Smooth muscle cell (in vitro differentiated cells): ENCODE results near the gene RPS15. TPM values are rescaled to one million over a fixed set of nuclear protein-coding genes. Genes with fewer than 3 reads are reported as not detected.

Experiments
- DNase-seq: peaks from one replicate; lab custom pipeline; 2025; ENCODE audit not compliant: unreplicated experiment; lab: John Stamatoyannopoulos, UW
- H2AFZ ChIP-seq: fragments of 200-600 bp; sonication (generic); 2 replicates; pipeline ENCODE4 v1.6.0; 2016; ENCODE audit warnings: antibody characterized with exemption, low read depth, mild to moderate bottlenecking
- H3F3A ChIP-seq: fragments of 200-600 bp; sonication (generic); 2 replicates; pipeline ENCODE4 v1.6.0; 2017; ENCODE audit warnings: antibody characterized with exemption, low read depth
- H3K27ac ChIP-seq: fragments of 200-600 bp; sonication (generic); 2 replicates; pipeline ENCODE4 v1.5.1; 2016; ENCODE audit warnings: low read depth, mild to moderate bottlenecking
- H3K27me3 ChIP-seq: fragments of 200-600 bp; sonication (generic); 2 replicates; pipeline ENCODE4 v1.6.1; 2016; ENCODE audit warnings: low read depth, mild to moderate bottlenecking
- H3K36me3 ChIP-seq: fragments of 200-600 bp; sonication (generic); 2 replicates; pipeline ENCODE4 v1.5.1; 2016; ENCODE audit warnings: low read depth
- H3K4me1 ChIP-seq: fragments of 200-600 bp; sonication (generic); 2 replicates; pipeline ENCODE4 v1.5.1; 2016; ENCODE audit warnings: low read depth
- H3K4me2 ChIP-seq: fragments of 200-600 bp; sonication (generic); 2 replicates; pipeline ENCODE4 v1.6.0; 2016; ENCODE audit warnings: mild to moderate bottlenecking
- H3K4me3 ChIP-seq: fragments of 200-600 bp; sonication (generic); 2 replicates; pipeline ENCODE4 v1.5.1; 2016; ENCODE audit warnings: mild to moderate bottlenecking
- H3K79me2 ChIP-seq: fragments of 200-600 bp; sonication (generic); 2 replicates; pipeline ENCODE4 v1.6.0; 2016; ENCODE audit warnings: low read depth, mild to moderate bottlenecking
- H3K9ac ChIP-seq: fragments of 200-600 bp; sonication (generic); 2 replicates; pipeline ENCODE4 v1.6.0; 2016; ENCODE audit warnings: low read depth
- H3K9me3 ChIP-seq: fragments of 200-600 bp; sonication (generic); replicated peaks from 2 replicates; pipeline ENCODE4 v1.5.1; 2016; ENCODE audit warnings: low read depth
- H4K20me1 ChIP-seq: fragments of 200-600 bp; sonication (generic); 2 replicates; pipeline ENCODE4 v1.6.0; 2016; ENCODE audit warnings: low read depth
- WGBS: methylation state at CpG from one replicate; pipeline ENCODE4 v1.1.7; 2016; ENCODE audit warnings: low lambda C conversion rate; 5-methylcytosine and 5-hydroxymethylcytosine counted together
- polyA plus RNA-seq: library from polyadenylated mRNA; unstranded; fragments of >200 nt; fragmentation: Nextera tagmentation; extraction: Ambion mirVana; gene quantifications from 2 replicates; pipeline ENCODE4 v1.2.1, GENCODE V29; 2016
- total RNA-seq: library from RNA; depleted of rRNA; stranded (reverse); fragments of >200 nt; gene quantifications from 2 replicates; pipeline ENCODE4 v1.2.3, GENCODE V29; 2014
- TF ChIP-seq, protein P1 (sequence below): fragments of 200-600 bp; sonication (generic); IDR thresholded peaks from 2 replicates; pipeline ENCODE4 v1.5.1; 2017; ENCODE audit warnings: borderline replicate concordance, mild to moderate bottlenecking, antibody characterized with exemption; ENCODE audit not compliant: insufficient read depth, poor library complexity, severe bottlenecking

RPS15 gene
- total and polyA plus RNA-seq, 2 experiments from 2014 or later = 1,180 to 2,744 TPM

DNA sequence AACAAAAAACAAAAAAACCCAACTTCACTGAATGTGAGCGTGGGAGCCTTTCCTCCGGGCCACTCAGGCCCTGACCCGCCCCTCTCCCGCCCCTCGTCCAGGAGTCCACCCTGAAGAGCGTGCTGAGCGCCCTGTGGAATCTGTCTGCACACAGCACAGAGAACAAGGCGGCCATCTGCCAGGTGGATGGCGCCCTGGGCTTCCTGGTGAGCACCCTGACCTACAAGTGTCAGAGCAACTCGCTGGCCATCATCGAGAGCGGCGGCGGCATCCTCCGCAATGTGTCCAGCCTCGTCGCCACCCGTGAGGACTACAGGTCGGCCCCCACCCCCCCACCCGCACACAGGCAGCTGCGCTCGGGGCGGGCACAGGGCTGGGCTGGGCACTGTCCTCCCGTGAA lies 23.7 kb downstream of the RPS15 start:
- Histone ChIP-seq H3K4me1 (peaks cover 6% of the 10 kb centered on the region), H3F3A (no peaks in the 10 kb centered on the region), H3K4me3 (no peak overlapping the region), H3K27ac (no peak overlapping the region), H3K27me3 (peaks cover 27% of the 10 kb centered on the region), H3K36me3 (no peaks in the 10 kb centered on the region), H2AFZ (no peak overlapping the region), H3K4me2 (no peak overlapping the region), H4K20me1 (peaks cover 80% of the 10 kb centered on the region), H3K9ac (no peak overlapping the region), H3K79me2 (no peaks in the 10 kb centered on the region), H3K9me3 (no peaks in the 10 kb centered on the region)
- WGBS = 93% methylated on average over 23 of the region's 24 CpGs
- no peak for DNase-seq
- TF ChIP-seq, protein P1, sequence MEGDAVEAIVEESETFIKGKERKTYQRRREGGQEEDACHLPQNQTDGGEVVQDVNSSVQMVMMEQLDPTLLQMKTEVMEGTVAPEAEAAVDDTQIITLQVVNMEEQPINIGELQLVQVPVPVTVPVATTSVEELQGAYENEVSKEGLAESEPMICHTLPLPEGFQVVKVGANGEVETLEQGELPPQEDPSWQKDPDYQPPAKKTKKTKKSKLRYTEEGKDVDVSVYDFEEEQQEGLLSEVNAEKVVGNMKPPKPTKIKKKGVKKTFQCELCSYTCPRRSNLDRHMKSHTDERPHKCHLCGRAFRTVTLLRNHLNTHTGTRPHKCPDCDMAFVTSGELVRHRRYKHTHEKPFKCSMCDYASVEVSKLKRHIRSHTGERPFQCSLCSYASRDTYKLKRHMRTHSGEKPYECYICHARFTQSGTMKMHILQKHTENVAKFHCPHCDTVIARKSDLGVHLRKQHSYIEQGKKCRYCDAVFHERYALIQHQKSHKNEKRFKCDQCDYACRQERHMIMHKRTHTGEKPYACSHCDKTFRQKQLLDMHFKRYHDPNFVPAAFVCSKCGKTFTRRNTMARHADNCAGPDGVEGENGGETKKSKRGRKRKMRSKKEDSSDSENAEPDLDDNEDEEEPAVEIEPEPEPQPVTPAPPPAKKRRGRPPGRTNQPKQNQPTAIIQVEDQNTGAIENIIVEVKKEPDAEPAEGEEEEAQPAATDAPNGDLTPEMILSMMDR = no peak

DNA sequence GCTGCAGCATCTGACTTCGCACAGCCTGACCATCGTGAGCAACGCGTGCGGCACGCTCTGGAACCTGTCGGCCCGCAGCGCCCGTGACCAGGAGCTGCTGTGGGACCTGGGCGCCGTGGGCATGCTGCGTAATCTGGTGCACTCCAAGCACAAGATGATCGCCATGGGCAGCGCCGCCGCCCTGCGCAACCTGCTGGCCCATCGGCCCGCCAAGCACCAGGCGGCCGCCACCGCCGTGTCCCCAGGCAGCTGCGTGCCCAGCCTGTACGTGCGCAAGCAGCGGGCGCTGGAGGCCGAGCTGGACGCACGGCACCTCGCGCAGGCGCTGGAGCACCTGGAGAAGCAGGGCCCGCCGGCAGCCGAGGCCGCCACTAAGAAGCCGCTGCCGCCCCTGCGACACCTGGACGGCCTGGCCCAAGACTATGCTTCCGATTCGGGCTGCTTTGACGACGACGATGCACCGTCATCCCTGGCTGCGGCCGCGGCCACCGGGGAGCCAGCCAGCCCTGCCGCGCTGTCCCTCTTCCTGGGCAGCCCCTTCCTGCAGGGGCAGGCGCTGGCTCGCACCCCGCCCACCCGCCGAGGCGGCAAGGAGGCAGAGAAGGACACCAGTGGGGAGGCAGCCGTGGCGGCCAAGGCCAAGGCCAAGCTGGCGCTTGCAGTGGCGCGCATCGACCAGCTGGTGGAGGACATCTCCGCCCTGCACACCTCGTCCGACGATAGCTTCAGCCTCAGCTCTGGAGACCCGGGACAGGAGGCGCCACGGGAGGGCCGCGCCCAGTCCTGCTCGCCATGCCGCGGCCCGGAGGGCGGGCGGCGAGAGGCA lies 27.2 kb downstream of the RPS15 start:
- Histone ChIP-seq H3K9me3 (no peaks in the 10 kb centered on the region), H3K4me3 (peak overlapping the region; percentile 21), H3K79me2 (no peaks in the 10 kb centered on the region), H3K4me1 (peaks cover 27% of the 10 kb centered on the region), H3F3A (no peaks in the 10 kb centered on the region), H4K20me1 (peaks cover 83% of the 10 kb centered on the region), H3K36me3 (no peaks in the 10 kb centered on the region), H3K27me3 (peaks cover 54% of the 10 kb centered on the region), H3K4me2 (peak overlapping the region; percentile 40), H3K9ac (no peak overlapping the region), H2AFZ (no peak overlapping the region), H3K27ac (no peak overlapping the region)
- no peak for DNase-seq
- WGBS = 27% methylated on average over 82 of the region's 83 CpGs
- TF ChIP-seq, protein P1 = peak; percentile 48

DNA sequence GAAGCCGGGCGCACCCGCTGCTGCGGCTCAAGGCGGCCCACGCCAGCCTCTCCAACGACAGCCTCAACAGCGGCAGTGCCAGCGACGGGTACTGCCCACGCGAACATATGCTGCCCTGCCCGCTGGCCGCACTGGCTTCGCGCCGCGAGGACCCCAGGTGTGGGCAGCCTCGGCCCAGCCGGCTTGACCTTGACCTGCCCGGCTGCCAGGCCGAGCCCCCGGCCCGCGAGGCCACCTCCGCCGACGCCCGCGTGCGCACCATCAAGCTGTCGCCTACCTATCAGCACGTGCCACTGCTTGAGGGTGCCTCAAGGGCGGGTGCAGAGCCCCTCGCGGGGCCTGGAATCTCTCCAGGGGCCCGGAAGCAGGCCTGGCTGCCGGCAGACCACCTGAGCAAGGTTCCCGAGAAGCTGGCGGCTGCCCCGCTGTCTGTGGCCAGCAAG lies 27.8 kb downstream of the RPS15 start:
- Histone ChIP-seq H3K27me3 (peaks cover 60% of the 10 kb centered on the region), H3K9ac (no peak overlapping the region), H3K4me3 (no peak overlapping the region), H2AFZ (no peak overlapping the region), H3K4me2 (peak overlapping the region; percentile 40), H3K27ac (no peak overlapping the region), H3K9me3 (no peaks in the 10 kb centered on the region), H4K20me1 (peaks cover 83% of the 10 kb centered on the region), H3K36me3 (no peaks in the 10 kb centered on the region), H3K79me2 (no peaks in the 10 kb centered on the region), H3F3A (no peaks in the 10 kb centered on the region), H3K4me1 (peaks cover 27% of the 10 kb centered on the region)
- TF ChIP-seq, protein P1 = no peak
- 42% methylated on average over 27 of the region's 41 CpGs for WGBS
- DNase-seq = no peak
